NB4 (cell line): ENCODE measurements around the gene GPBP1.

Source experiments
- MYC ChIP-seq: IDR thresholded peaks from 2 replicates; pipeline ENCODE4 v1.6.1; 2011; ENCODE audit warnings: low read depth, low read length
- POLR2A ChIP-seq: IDR thresholded peaks from 2 replicates; pipeline ENCODE4 v1.6.1; 2011; ENCODE audit warnings: mild to moderate bottlenecking; ENCODE audit not compliant: insufficient read length; ENCODE audit errors: extremely low read depth
- TF ChIP-seq, protein P1 (sequence below): IDR thresholded peaks from one replicate; pipeline ENCODE4 v1.5.1; 2012; ENCODE audit warnings: low read depth, low read length
- TF ChIP-seq, protein P2 (sequence below): IDR thresholded peaks from 2 replicates; pipeline ENCODE4 v1.6.1; 2011; ENCODE audit warnings: low read depth, low read length

DNA sequence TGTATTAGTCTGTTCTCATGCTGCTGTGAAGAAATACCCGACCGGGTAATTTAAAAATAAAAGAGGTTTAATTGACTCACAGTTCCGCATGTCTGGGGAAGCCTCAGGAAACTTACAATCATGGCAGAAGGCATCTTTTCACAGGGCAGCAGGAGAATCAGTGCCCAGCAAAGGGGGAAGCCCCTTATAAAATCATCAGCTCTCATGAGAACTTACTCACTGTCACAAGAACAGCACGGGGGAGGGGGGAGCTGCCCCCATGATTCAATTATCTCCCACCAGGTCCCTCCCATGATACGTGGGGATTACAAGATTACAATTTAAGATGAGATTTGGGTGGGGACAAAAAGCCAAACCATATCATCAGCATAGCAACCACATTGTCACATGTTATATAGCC, 102.5 kb downstream of the GPBP1 start:
- TF ChIP-seq, protein P1, sequence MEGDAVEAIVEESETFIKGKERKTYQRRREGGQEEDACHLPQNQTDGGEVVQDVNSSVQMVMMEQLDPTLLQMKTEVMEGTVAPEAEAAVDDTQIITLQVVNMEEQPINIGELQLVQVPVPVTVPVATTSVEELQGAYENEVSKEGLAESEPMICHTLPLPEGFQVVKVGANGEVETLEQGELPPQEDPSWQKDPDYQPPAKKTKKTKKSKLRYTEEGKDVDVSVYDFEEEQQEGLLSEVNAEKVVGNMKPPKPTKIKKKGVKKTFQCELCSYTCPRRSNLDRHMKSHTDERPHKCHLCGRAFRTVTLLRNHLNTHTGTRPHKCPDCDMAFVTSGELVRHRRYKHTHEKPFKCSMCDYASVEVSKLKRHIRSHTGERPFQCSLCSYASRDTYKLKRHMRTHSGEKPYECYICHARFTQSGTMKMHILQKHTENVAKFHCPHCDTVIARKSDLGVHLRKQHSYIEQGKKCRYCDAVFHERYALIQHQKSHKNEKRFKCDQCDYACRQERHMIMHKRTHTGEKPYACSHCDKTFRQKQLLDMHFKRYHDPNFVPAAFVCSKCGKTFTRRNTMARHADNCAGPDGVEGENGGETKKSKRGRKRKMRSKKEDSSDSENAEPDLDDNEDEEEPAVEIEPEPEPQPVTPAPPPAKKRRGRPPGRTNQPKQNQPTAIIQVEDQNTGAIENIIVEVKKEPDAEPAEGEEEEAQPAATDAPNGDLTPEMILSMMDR: no peak
- no peak for TF ChIP-seq POLR2A
- TF ChIP-seq, protein P2, sequence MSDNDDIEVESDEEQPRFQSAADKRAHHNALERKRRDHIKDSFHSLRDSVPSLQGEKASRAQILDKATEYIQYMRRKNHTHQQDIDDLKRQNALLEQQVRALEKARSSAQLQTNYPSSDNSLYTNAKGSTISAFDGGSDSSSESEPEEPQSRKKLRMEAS: no peak
- TF ChIP-seq MYC: no peak
